ENCODE data around the gene CETP.

DNA sequence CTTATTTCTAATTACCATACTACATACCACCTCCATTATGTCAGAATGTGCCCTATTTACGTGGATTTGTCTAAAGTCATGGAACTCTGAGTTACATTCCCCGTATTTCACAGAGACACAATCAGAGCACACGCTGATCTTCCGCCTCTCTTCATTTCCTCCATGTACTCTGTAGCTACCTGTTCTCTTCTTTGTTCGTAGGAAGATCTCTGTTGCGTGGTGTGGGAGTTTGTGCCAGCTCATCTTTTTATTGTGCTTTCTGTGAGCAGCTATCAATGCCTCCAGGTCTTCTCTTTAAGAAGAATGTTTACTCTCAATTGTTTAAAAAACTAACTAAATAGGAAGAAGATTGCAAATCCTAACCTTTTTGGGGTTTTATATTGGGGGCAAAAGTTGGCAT is 54.6 kb downstream of the CETP start:
- TF ChIP-seq, protein P1, sequence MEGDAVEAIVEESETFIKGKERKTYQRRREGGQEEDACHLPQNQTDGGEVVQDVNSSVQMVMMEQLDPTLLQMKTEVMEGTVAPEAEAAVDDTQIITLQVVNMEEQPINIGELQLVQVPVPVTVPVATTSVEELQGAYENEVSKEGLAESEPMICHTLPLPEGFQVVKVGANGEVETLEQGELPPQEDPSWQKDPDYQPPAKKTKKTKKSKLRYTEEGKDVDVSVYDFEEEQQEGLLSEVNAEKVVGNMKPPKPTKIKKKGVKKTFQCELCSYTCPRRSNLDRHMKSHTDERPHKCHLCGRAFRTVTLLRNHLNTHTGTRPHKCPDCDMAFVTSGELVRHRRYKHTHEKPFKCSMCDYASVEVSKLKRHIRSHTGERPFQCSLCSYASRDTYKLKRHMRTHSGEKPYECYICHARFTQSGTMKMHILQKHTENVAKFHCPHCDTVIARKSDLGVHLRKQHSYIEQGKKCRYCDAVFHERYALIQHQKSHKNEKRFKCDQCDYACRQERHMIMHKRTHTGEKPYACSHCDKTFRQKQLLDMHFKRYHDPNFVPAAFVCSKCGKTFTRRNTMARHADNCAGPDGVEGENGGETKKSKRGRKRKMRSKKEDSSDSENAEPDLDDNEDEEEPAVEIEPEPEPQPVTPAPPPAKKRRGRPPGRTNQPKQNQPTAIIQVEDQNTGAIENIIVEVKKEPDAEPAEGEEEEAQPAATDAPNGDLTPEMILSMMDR (IDR thresholded peaks at IDR 0.05), result no peak
- TF ChIP-seq POLR2A (IDR thresholded peaks at IDR 0.05), result no peak
- no peak for TF ChIP-seq EP300 (IDR thresholded peaks at IDR 0.05)
